Activated B cell treated with CpG ODN at 0.5 μM for 24 hours (primary cell): ENCODE results near the gene DENND5B. TPM values are rescaled to one million over a fixed set of nuclear protein-coding genes. Genes with fewer than 3 reads are reported as not detected.
"Not testable (repeated sequence)": the region's sequence is repeated elsewhere in the genome, so short reads cannot be mapped to it uniquely, and the experiment has no call there.

ENCODE experiments used
- ATAC-seq: fragments of 200-7000 bp; cut with Tn5 transposase; one replicate; pipeline ENCODE4 v1.10.0; 2021; ENCODE audit warnings: low read depth, mild to moderate bottlenecking, moderate library complexity
- CTCF ChIA-PET: fragments of 350-600 bp; sonication (Branson Sonifier 250); formaldehyde crosslinking; loops from one replicate; lab custom pipeline; 2021; ENCODE audit warnings: antibody characterized with exemption; lab: Charles Lee
- POLR2A ChIA-PET: fragments of 350-600 bp; sonication (Branson Sonifier 250); formaldehyde crosslinking; loops from one replicate; lab custom pipeline; 2021; ENCODE audit warnings: antibody characterized with exemption; lab: Charles Lee
- DNase-seq: peaks from one replicate; pipeline ENCODE4 v3.0.0; 2022
- H3K27ac Mint-ChIP-seq: one replicate; pipeline ENCODE4 v1.8.0; 2020; ENCODE audit warnings: mixed read lengths
- H3K27me3 Mint-ChIP-seq: one replicate; pipeline ENCODE4 v1.8.0; 2021; ENCODE audit warnings: mixed read lengths
- H3K36me3 Mint-ChIP-seq: one replicate; pipeline ENCODE4 v1.8.0; 2021; ENCODE audit warnings: low read depth, mixed read lengths
- H3K4me1 Mint-ChIP-seq: one replicate; pipeline ENCODE4 v1.8.0; 2021; ENCODE audit warnings: mixed read lengths
- H3K4me3 Mint-ChIP-seq: one replicate; pipeline ENCODE4 v1.8.0; 2020; ENCODE audit warnings: mild to moderate bottlenecking, mixed read lengths
- H3K9me3 Mint-ChIP-seq: one replicate; pipeline ENCODE4 v1.8.0; 2020; ENCODE audit warnings: mixed read lengths
- intact Hi-C: fragments of 100-400 bp; cut with micrococcal nuclease; formaldehyde crosslinking; loops from one replicate; pipeline ENCODE4 v1.15.1; 2024
- total RNA-seq: library from RNA; stranded (reverse); gene quantifications from 2 replicates; pipeline ENCODE4 v1.2.3, GENCODE V29; 2022
- TF ChIP-seq, protein P1 (sequence below): fragments of 200-600 bp; IDR thresholded peaks from one replicate; pipeline ENCODE4 v1.8.0; 2022; ENCODE audit warnings: antibody characterized with exemption, mild to moderate bottlenecking

The DENND5B gene
- total RNA-seq, 1 donor from 2014 or later, result 64.1 TPM

GRCh38 chr12:31566547-31566946 is 24.4 kb downstream of the DENND5B start:
- H3K4me3 Mint-ChIP-seq, result no peak overlapping the region
- POLR2A ChIA-PET, result interaction anchor here (0.5 to 0.7 kb wide), 2 partner anchors 9 to 26 kb away, joined by 3 to 11 read pairs; no protein-coding TSS in a partner anchor
- intact Hi-C loops, result no loop called here
- TF ChIP-seq, protein P1, sequence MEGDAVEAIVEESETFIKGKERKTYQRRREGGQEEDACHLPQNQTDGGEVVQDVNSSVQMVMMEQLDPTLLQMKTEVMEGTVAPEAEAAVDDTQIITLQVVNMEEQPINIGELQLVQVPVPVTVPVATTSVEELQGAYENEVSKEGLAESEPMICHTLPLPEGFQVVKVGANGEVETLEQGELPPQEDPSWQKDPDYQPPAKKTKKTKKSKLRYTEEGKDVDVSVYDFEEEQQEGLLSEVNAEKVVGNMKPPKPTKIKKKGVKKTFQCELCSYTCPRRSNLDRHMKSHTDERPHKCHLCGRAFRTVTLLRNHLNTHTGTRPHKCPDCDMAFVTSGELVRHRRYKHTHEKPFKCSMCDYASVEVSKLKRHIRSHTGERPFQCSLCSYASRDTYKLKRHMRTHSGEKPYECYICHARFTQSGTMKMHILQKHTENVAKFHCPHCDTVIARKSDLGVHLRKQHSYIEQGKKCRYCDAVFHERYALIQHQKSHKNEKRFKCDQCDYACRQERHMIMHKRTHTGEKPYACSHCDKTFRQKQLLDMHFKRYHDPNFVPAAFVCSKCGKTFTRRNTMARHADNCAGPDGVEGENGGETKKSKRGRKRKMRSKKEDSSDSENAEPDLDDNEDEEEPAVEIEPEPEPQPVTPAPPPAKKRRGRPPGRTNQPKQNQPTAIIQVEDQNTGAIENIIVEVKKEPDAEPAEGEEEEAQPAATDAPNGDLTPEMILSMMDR, result no peak
- peaks cover 2% of the 10 kb centered on the region for H3K36me3 Mint-ChIP-seq
- H3K27ac Mint-ChIP-seq, result no peak overlapping the region
- no peaks in the 10 kb centered on the region for H3K9me3 Mint-ChIP-seq
- peaks cover 71% of the 10 kb centered on the region for H3K4me1 Mint-ChIP-seq
- ATAC-seq, result no peak
- CTCF ChIA-PET, result no interaction called here
- DNase-seq, result no peak
- H3K27me3 Mint-ChIP-seq, result no peaks in the 10 kb centered on the region

DNA sequence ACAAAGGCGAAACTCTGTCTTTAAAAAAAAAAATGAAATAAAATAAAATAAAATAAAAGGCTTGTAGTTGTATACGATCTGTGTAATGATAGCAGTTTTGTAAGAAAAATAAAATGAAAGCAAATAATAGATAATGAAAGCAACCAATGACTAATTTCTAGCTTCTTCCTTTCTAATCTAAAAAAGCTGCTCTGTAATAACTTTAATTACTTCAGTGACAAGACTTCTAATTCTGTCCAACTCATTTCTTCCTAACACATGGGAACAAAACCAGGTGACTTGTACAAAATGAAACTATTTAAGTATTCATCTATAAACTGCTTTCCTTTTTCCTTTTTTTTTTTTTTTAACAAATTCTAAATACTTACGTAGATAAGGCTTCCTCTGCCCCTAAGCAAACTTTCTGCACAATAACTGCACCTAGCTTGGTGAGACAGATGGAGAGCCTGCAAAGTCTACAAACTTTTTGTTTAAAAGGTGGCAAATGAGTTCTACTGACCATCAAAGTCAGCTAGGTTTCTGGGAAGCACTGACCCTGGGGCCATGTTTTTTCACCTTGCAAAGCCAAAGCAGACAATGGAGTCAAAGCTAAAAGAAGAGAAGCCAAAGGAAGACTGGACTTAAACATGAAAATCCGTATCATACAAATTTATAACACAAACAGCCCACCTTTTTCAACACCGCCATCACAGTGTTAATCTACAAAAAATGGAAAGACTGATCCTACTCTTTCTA is 28.2 kb downstream of the DENND5B start:
- intact Hi-C loops, result no loop called here
- Mint-ChIP-seq H3K9me3 (no peaks in the 10 kb centered on the region), H3K4me3 (no peak overlapping the region), H3K27me3 (no peaks in the 10 kb centered on the region), H3K4me1 (peaks cover 75% of the 10 kb centered on the region), H3K27ac (peak overlapping the region; percentile 18), H3K36me3 (peaks cover 4% of the 10 kb centered on the region)
- ATAC-seq (no peak), DNase-seq (no peak)
- POLR2A ChIA-PET, result no interaction called here
- TF ChIP-seq, protein P1, result no peak
- CTCF ChIA-PET, result no interaction called here

- H3K9me3 Mint-ChIP-seq, result no peaks in the 10 kb centered on the region
- ChIA-PET POLR2A (interaction anchor here (0.5 to 1.0 kb wide), 2 partner anchors 13 to 72 kb away, joined by 4 to 6 read pairs; no protein-coding TSS in a partner anchor), CTCF (no interaction called here)
- no peak for ATAC-seq
- intact Hi-C loops, result no loop called here
- no peak overlapping the region for H3K4me3 Mint-ChIP-seq
- peaks cover 62% of the 10 kb centered on the region for H3K4me1 Mint-ChIP-seq
- DNase-seq, result no peak
- TF ChIP-seq, protein P1, result no peak
- no peak overlapping the region for H3K27ac Mint-ChIP-seq
- H3K27me3 Mint-ChIP-seq, result no peaks in the 10 kb centered on the region
- peaks cover 14% of the 10 kb centered on the region for H3K36me3 Mint-ChIP-seq
These were observed 30.4 kb downstream of the DENND5B start for GRCh38 chr12:31560516-31560915.

GRCh38 chr12:31558521-31558920 is 32.4 kb downstream of the DENND5B start:
- CTCF ChIA-PET, result no interaction called here
- H3K4me3 Mint-ChIP-seq, result no peak overlapping the region
- intact Hi-C loops, result no loop called here
- ATAC-seq (no peak), DNase-seq (no peak)
- TF ChIP-seq, protein P1, result no peak
- POLR2A ChIA-PET, result no interaction called here
- peaks cover 2% of the 10 kb centered on the region for H3K9me3 Mint-ChIP-seq
- H3K36me3 Mint-ChIP-seq, result peaks cover 18% of the 10 kb centered on the region
- no peaks in the 10 kb centered on the region for H3K27me3 Mint-ChIP-seq
- H3K27ac Mint-ChIP-seq, result no peak overlapping the region
- peaks cover 48% of the 10 kb centered on the region for H3K4me1 Mint-ChIP-seq

DNA sequence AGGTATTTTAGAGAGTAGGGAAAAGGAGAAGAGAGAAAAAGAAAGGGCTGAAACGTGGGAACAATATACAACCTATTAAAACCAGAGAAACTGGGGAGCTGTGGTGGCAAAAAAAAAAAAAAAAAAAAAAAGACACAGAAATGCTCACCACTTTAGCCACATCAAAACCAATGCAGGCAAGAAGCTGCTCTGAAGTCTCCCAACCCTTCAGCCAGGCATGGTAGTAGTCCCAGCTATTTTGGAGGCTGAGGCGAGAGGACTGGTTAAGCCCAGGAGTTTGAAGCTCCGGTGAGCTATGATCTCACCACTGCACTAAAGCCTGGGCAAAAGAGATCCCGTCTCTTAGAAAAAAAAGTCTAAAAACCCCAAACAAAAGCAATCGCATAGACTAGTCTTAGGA is 33.2 kb downstream of the DENND5B start:
- ChIA-PET CTCF (no interaction called here), POLR2A (interaction anchor here (0.6 to 0.7 kb wide), 2 partner anchors 9 to 16 kb away, joined by 3 to 11 read pairs; no protein-coding TSS in a partner anchor)
- DNase-seq, result no peak
- no peak overlapping the region for H3K4me3 Mint-ChIP-seq
- no peaks in the 10 kb centered on the region for H3K27me3 Mint-ChIP-seq
- peaks cover 2% of the 10 kb centered on the region for H3K9me3 Mint-ChIP-seq
- ATAC-seq, result no peak
- H3K4me1 Mint-ChIP-seq, result peaks cover 44% of the 10 kb centered on the region
- intact Hi-C loops, result no loop called here
- TF ChIP-seq, protein P1, result no peak
- H3K27ac Mint-ChIP-seq, result no peak overlapping the region
- peaks cover 18% of the 10 kb centered on the region for H3K36me3 Mint-ChIP-seq

GRCh38 chr12:31555466-31555865 is 35.5 kb downstream of the DENND5B start:
- peaks cover 16% of the 10 kb centered on the region for H3K36me3 Mint-ChIP-seq
- CTCF ChIA-PET, H3K9me3 Mint-ChIP-seq, intact Hi-C loops, POLR2A ChIA-PET, H3K4me3 Mint-ChIP-seq, ATAC-seq, H3K27ac Mint-ChIP-seq, H3K27me3 Mint-ChIP-seq, DNase-seq: not testable (repeated sequence)
- peaks cover 32% of the 10 kb centered on the region for H3K4me1 Mint-ChIP-seq

DNA sequence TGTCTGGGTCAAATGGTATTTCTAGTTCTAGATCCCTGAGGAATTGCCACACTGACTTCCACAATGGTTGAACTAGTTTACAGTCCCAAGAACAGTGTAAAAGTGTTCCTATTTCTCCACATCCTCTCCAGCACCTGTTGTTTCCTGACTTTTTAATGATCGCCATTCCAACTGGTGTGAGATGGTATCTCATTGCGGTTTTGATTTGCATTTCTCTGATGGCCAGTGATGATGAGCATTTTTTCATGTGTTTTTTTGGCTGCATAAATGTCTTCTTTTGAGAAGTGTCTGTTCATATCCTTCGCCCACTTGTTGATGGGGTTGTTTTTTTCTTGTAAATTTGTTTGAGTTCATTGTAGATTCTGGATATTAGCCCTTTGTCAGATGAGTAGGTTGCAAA is 40.3 kb downstream of the DENND5B start:
- H3K4me1 Mint-ChIP-seq, result peaks cover 34% of the 10 kb centered on the region
- ATAC-seq, H3K27ac Mint-ChIP-seq, H3K4me3 Mint-ChIP-seq, H3K36me3 Mint-ChIP-seq, intact Hi-C loops, DNase-seq, H3K9me3 Mint-ChIP-seq, H3K27me3 Mint-ChIP-seq, CTCF ChIA-PET, POLR2A ChIA-PET: not testable (repeated sequence)
